HG03575 (cell line): ENCODE data around the gene HAX1.
"Not testable (repeated sequence)": the region's sequence is repeated elsewhere in the genome, so short reads cannot be mapped to it uniquely, and the experiment has no call there.

Experiments used
- ATAC-seq: cut with Tn5 transposase; IDR thresholded peaks from one replicate; pipeline ENCODE4 v1.9.1; 2021; ENCODE audit not compliant: unreplicated experiment, insufficient number of reproducible peaks, low FRiP score; ENCODE audit errors: extremely low read depth

HAX1 gene

GRCh38 chr1:154272217-154272998 lies at the start of gene HAX1:
TSS of gene HAX1 (plus strand) at chr1:154272629. CDS start at chr1:154272724, 95 bp downstream.
- ATAC-seq: peak; percentile 67

GRCh38 chr1:154222918-154223317 lies 49.5 kb upstream of the HAX1 start:
- no peak for ATAC-seq

GRCh38 chr1:154223621-154224020 lies 48.8 kb upstream of the HAX1 start:
- no peak for ATAC-seq

- no peak for ATAC-seq
Observed at GRCh38 chr1:154225370-154225769, 47.1 kb upstream of the HAX1 start.

GRCh38 chr1:154231112-154231511 lies 41.3 kb upstream of the HAX1 start:
- not testable (repeated sequence) for ATAC-seq

- not testable (repeated sequence) for ATAC-seq
Observed at GRCh38 chr1:154233127-154233526, 39.3 kb upstream of the HAX1 start.

GRCh38 chr1:154236855-154237254 lies 35.6 kb upstream of the HAX1 start:
- ATAC-seq: no peak

- no peak for ATAC-seq
Observed at GRCh38 chr1:154237435-154237834, 35.0 kb upstream of the HAX1 start.

GRCh38 chr1:154237880-154238506 lies 34.4 kb upstream of the HAX1 start:
- no peak for ATAC-seq

- ATAC-seq: no peak
Observed at GRCh38 chr1:154239491-154239890, 32.9 kb upstream of the HAX1 start.

GRCh38 chr1:154240294-154240833 lies 32.1 kb upstream of the HAX1 start:
- ATAC-seq: no peak

GRCh38 chr1:154241703-154242351 lies 30.6 kb upstream of the HAX1 start:
- ATAC-seq: no peak

GRCh38 chr1:154253671-154254070 lies 18.8 kb upstream of the HAX1 start:
- no peak for ATAC-seq

- no peak for ATAC-seq
Observed at GRCh38 chr1:154256686-154257085, 15.7 kb upstream of the HAX1 start.

- ATAC-seq: no peak
Observed at GRCh38 chr1:154258784-154259183, 13.6 kb upstream of the HAX1 start.

GRCh38 chr1:154260127-154260526 lies 12.3 kb upstream of the HAX1 start:
- ATAC-seq: no peak

- ATAC-seq: no peak
Observed at GRCh38 chr1:154263465-154264332, 8.7 kb upstream of the HAX1 start.

- ATAC-seq: no peak
Observed at GRCh38 chr1:154264454-154264853, 8.0 kb upstream of the HAX1 start.

GRCh38 chr1:154265586-154265985 lies 6.8 kb upstream of the HAX1 start:
- no peak for ATAC-seq
